Mesenteric fat pad (tissue), 1 donor: ENCODE data around the gene TP53I13. TPM values are rescaled to one million over a fixed set of nuclear protein-coding genes. Genes with fewer than 3 reads are reported as not detected.

Source experiments
- DNase-seq: peaks from one replicate; pipeline ENCODE4 v3.0.0-alpha.2; 2020; ENCODE audit warnings: low spot score
- total RNA-seq: library from RNA; stranded (reverse); fragmentation: NEBNext Ultra II Directional; extraction: Animal tissue kit (Norgen Biotek cat#: 25700); gene quantifications from one replicate; pipeline ENCODE4 v1.2.1, GENCODE V29; 2021
- donor health status: DM: yes; HTN: yes; CAD: no.

TP53I13 gene
- total RNA-seq, 1 donor from 2014 or later, result 75.2 TPM

DNA sequence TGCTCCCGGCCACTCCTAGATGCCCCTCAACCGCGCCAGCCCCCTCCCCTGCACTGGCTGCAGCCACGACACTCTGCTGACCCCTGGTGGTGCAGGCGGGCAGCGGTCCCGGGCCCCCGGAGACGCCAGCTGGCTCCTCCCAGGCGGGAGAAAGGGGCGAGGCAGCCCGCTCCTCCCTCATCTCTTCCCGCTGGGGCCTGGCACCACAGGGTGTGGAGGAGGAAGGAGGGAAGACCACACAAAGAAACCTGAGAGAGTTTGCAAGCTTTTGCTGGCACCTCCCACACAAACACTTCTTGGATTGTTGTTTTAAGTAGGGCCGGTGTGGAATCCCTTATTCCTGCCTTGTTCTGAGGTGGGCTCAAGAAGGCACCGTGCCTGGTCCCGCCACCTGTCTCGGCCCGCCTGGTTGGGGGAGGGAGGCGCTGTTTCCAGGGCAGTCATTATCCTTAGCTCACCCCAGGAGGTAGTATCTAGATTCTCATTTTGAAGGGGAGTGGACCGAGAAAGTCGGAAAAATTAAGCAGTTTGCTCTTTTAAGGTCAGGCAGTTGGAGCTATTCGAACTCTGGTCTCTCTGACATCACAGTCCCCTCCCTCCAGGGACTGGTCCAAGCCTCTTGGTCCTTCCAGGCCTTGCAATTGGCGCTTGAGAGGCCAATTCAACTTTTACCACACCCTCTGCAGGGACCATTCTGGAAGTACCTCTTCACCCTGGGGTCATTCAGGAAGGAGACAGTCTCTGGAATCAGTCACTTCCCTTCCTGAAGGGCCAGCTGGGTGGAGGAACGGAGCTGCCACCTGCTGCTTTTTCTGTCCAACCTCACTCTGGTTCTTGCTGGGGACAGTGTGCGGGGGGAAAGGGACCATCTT, 23.5 kb downstream of the TP53I13 start:
- DNase-seq, result peak; percentile 95

GRCh38 chr17:29592850-29593551, 24.5 kb downstream of the TP53I13 start, which contains the start of gene ANKRD13B:
Gene ANKRD13B, plus strand, starts transcription at chr17:29593132. Its CDS starts 490 bp downstream, at chr17:29593622.
- DNase-seq, result no peak

GRCh38 chr17:29593591-29594518, 25.4 kb downstream of the TP53I13 start:
- no peak for DNase-seq

DNA sequence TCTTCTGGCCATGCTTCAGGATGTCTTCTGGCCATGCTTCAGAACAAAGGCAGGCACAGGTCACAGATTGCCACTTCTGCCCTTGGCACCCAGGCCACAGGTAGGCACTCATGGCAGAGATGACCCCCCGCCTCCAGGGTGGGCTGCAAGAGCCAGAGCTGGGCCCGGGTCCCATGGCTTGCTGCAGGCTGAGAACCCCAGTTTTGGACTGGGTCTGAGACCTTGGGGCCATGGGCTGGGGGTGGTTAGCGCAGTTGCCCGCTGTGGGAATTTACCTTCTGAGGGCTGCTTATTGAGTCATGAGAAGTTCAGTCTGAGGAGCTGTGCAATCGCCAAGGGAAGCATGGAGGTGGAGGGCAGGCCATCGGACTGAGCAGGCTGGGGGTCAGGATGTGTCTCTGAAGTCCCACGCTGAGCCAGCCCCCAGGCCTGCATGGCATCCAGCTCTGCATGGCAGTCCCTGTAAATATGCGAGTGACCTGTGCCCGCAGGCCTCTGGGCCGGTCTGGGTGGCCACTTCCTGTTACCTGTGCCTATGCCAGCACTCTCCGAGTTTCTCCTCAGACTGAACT, 26.1 kb downstream of the TP53I13 start:
- no peak for DNase-seq

DNA sequence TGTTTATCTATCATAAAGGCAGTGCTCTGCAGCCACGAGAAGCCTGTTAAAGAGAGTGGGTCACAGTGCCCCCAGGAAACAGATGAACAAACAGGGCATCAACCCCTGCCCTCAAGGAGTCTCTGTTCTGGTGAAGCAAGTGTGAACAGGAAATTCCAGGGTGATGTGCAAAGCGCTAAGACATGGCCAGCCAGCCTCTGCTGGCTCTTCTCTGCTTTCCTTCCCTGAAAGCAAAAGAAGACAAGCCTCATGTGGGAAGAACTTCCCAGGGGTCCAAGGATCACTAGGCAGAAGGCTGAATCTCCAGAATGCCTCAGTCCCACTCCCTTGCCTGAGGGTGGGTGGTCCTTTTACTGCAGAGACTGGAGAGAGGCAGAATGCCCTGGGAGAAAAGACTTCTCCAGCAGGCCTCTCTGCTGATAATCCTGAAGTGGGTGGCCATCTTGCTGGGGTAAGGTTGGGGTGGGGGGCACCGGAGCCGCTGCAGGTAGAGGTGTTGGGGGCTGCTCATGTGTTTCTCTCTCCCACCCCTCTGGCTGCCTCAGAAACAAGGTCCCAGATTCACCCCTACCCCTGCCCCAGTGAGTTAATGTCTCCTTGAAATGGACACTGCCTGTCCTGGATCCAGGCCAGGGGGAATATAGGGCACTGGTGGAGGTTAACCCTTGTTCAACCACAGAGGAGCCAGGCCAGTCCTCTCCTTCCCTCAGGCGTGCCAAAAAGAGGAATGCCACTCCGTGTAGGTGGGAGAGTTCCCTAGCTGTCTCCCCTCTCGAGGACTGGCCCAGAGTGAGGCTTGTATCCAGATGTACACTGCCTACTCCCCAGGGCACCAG, 26.8 kb downstream of the TP53I13 start:
- no peak for DNase-seq

DNA sequence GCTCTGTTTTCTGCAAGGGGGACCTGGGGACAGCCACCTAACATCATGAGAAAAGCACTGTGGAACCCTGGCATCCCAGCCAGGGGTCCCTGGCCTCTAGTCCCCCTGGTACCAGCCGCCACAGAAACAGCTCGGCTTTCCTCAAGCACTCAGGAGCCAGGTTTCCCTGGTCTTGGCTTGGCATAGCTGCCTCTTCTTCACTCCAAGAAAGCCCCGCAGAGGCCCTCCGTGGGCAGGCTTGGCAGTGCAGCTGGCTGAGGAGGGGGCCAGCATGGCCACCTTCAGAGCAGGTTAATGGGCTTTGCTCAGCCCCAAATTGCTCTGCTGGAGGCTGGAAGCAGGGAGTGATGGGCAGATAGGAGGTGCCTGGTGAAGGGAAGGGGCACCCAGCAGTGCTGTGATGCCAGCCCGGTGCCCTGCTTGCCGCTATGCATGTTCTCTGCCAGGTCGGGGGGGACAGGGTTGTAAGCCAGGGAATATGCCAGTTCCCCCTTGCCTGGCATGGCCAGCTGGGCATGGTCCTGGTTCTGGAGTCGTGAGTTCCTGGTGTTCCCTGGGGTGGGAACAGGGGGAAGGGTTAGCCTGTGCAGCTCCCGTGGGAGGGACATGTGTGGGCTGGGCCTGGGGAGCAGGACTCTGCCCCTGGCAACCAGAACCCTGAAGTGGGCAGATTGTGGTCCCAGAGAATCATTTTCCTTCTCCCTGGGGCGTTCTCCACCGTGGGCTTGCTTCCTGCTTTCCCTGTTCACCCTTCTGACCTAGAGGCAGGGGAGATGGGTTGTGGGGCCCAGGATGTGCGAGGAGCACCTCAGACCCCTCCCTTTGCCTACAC, 27.7 kb downstream of the TP53I13 start:
- no peak for DNase-seq

DNA sequence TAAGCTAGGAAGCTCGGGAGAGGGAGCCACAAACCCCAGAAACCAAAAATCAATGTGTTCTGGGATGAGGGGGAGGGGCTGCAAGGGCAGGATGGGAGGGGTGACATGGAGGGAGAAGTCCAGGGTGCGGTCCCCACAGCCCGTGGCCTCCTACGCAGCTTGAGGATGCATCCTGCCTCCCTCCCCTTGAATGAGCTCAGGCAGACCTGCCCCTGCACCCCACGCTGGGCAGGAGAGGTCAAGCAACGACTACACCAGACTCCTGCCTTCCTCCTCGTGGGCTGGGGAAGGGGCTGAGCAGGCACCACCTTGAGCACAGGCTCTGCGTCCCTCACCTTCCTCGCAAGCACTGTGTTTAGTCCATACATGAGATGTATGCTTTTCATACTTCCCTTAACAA, 28.3 kb downstream of the TP53I13 start:
- no peak for DNase-seq

DNA sequence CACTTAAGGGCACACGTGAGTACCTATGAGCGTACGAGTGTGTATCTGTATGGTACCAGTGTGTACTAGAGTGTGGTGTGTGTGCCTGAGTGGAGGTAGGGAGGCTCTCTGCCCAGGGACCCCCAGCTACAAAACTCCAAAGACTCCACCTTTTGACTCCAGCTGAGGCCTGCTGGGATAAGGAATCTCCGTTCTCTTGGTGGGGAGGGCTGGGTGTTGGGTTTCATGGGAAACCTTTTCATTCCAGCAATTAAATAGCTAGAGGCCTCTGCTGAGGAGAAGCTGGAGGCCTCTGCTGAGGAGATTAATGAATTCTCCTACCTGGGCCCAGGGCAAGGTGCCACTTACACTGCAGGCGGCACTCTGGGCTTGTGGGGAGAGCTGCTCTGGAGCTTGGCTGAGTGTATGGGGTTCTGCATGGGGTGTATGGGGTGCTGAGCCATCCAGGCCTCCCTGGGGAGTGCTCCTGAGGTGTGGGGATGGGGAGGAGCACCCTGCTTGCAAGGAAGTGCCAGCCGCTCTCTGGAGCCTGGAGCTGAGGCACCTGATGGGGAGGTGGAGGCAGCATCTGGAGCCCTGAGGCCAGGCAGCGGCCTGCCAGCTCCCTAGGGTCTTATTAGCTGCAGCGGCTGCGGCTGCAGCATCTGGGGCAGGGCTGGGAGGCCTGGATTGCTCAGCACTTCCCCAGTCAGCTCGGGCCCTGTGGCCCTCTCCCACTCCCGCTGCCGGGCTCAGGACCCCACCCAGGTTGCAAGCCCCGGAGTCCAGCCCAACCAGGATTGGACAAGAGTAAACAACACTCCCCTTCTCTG, 29.1 kb downstream of the TP53I13 start:
- no peak for DNase-seq

GRCh38 chr17:29603109-29603674, 34.7 kb downstream of the TP53I13 start:
- no peak for DNase-seq

DNA sequence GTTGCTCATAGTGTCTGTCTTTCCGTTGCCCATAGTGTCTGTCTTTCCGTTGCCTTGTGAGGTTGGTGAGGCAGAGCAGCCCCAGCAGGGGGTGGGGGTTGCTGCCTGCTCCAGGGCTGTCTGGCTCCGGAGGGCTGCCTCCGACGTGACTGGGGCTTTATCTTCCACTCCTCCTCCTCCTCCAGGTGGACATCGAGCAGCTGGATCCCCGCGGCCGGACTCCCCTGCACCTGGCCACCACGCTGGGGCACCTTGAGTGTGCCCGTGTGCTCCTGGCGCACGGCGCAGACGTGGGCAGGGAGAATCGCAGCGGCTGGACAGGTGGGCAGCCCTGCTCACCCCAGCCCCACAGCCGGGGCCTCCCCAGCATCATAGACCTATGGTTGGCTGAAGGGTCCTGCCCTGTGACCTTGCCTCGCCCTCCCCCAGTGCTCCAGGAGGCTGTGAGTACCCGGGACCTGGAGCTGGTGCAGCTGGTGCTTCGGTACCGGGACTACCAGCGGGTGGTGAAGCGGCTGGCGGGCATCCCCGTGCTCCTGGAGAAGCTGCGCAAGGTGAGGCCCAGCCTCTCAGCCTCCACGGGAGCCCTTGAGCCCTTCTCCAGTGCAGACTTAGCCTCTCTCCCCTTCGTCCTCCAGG, 39.2 kb downstream of the TP53I13 start:
- no peak for DNase-seq

GRCh38 chr17:29608986-29609385, 40.5 kb downstream of the TP53I13 start:
- no peak for DNase-seq

DNA sequence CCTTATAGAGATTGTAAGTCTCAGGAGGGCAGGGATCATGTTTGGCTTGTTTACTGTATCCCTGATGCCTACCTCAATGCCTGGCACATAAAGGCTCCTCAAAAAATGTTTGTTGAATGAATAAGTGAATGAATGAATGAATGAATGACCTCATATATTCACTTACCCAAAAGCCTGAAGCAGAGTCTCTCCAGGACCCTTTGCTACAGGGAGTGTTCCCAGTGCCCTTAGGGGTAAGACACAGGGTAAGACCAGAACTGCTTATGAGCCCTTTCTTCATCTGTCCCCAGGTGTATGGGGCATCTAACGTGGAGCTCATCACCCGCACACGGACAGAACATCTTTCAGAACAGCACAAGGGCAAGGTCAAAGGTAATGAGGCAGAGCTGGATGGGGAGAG, 41.9 kb downstream of the TP53I13 start:
- no peak for DNase-seq

DNA sequence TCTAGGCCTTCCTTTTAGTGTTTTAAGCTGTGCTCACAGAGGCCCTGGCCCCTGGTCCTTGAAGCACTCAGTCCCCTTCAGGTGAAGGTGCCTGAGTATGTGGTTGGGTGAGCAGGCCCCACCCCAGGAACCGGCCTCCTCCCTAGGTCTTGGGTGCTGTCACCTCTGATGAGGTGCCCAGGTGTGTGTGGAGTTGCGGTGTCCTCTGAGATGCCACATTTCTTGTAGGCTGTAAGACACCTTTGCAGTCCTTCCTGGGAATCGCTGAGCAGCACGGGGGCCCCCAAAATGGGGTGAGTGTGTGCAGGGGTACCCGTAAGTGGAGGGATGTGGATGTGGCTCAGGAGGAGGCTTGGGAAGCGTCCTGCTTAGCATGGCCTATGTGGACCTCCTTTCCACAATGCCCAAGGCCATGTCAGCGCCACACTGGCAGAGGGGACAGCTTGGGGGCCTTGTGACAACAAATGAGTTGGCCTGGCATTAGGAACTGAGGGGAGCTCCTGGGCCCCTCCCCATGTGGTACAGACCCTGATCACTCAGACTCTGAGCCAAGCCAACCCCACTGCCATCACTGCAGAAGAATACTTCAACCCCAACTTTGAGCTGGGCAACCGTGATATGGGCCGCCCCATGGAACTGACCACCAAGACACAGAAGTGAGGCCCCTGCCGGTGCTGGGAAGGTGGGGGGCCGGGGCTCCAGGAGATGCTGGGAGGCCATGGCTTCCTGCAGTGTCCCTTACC, 43.0 kb downstream of the TP53I13 start:
- no peak for DNase-seq

DNA sequence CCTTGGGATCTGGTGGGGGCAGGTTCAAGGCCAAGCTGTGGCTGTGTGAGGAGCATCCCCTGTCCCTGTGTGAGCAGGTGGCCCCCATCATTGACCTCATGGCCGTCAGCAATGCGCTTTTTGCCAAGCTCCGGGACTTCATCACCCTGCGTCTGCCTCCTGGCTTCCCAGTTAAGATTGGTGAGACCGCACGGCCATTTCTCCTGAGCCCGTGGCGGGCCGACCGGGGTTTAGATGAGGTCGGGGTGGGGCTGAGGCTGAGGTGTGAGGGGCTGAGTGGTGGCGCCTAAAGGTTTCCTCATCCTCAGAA, 43.5 kb downstream of the TP53I13 start:
- no peak for DNase-seq

DNA sequence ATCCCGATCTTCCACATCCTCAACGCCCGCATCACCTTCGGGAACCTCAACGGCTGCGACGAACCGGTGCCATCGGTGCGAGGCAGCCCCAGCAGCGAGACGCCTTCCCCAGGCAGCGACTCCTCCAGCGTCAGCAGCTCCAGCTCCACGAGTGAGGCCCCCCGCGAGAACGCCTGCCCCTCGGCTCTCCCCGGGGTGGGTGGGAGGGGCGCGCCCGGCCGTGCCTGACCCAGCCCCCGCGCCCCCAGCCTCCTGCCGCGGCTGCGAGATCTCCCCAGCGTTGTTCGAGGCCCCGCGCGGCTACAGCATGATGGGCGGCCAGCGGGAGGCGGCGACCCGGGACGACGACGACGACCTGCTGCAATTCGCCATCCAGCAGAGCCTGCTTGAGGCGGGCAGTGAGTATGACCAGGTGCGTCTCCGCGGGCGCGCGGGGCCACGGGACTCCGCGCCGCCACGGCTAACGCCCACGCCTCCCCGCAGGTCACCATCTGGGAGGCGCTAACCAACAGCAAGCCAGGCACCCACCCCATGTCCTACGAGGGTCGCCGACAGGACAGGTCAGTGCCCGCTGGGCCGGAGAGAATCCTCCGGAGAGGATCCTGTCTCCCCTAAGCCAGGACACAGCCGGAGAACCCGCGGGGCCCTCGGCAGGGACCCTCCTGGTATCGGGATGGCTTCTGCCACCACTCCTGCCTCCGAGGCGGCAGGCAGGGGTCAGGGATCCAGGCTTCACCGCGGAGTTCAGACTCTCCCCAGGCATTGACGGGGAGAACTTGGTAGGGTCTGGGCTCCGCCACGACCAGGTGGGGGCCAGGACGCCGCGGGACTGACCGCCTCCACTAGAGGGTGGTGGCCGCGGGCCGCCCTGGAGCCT, 44.1 kb downstream of the TP53I13 start:
- no peak for DNase-seq

DNA sequence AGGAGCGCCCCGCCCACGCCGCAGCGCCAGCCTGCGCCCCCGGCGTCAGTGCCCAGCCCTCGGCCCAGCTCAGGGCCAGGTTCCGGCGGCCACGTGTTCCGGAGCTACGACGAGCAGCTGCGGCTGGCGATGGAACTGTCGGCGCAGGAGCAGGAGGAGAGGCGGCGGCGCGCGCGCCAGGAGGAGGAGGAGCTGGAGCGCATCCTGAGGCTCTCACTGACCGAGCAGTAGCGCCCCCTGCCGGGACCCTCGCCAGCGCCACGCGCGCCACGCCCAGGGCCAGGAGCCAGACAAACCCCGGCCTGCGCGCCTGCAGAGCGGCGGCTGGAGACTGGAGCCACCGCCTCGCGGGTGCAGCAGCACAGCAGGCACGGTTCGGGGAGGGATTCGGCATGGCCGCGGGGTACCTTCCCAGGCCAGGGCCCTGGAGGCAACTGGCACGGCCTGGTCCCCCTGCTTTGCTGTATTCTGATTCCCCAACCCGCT, 44.9 kb downstream of the TP53I13 start:
- DNase-seq, result peak; percentile 98
